Activated CD4-positive, alpha-beta memory T cell treated with anti-CD3 and anti-CD28 coated beads, Interleukin-2, amount 10 ng/mL, durations not matched to agents 7 days and 5 days (primary cell): ENCODE measurements around the gene S100A16. TPM values are rescaled to one million over a fixed set of nuclear protein-coding genes. Genes with fewer than 3 reads are reported as not detected.

Source experiments
- total RNA-seq, 2 experiments: library from RNA; stranded (reverse); gene quantifications; one replicate each; pipeline ENCODE4 v1.2.3, GENCODE V29; 2021

Gene S100A16
- total RNA-seq, 2 experiments from 2014 or later = not detected

Other genes with a start within 250 kb of the S100A16 start
- gene S100A12, start 237.5 kb downstream of the S100A16 start, total RNA-seq = not detected
- not detected for gene S100A8, start 222.1 kb downstream of the S100A16 start, total RNA-seq
- not detected for gene S100A7A, start 196.6 kb downstream of the S100A16 start, total RNA-seq
- gene S100A7, start 152.5 kb downstream of the S100A16 start, total RNA-seq = not detected
- gene S100A6, start 77.1 kb downstream of the S100A16 start, total RNA-seq = 100 to 1,000 TPM; 781 to 799 TPM
- 1 to 10 TPM; 2.2 to 4.7 TPM for gene S100A5, start 72.2 kb downstream of the S100A16 start, total RNA-seq
- gene S100A4, start 67.3 kb downstream of the S100A16 start, total RNA-seq = 1,000 to 10,000 TPM; 1,297 to 1,322 TPM
- not detected for gene S100A3, start 63.9 kb downstream of the S100A16 start, total RNA-seq
- 1 to 10 TPM in 1 of 2 experiments, under 1 TPM in 1; 0.85 to 1.2 TPM for gene S100A2, start 47.3 kb downstream of the S100A16 start, total RNA-seq
- not detected for gene S100A14, start 3.2 kb upstream of the S100A16 start, total RNA-seq
- 1 to 10 TPM; 6.1 TPM for gene S100A13, start 14.4 kb upstream of the S100A16 start, total RNA-seq
- gene S100A1, start 15.3 kb upstream of the S100A16 start, total RNA-seq = not detected
- 10 to 100 TPM; 84.7 to 87.1 TPM for gene CHTOP, start 20.9 kb upstream of the S100A16 start, total RNA-seq
- gene SNAPIN, start 45.6 kb upstream of the S100A16 start, total RNA-seq = 10 to 100 TPM; 35.0 to 35.6 TPM
- gene ILF2, start 57.9 kb upstream of the S100A16 start, total RNA-seq = 100 to 1,000 TPM; 166 to 169 TPM
- gene NPR1, start 65.6 kb upstream of the S100A16 start, total RNA-seq = not detected
- 10 to 100 TPM; 46.9 to 50.5 TPM for gene INTS3, start 114.9 kb upstream of the S100A16 start, total RNA-seq
- gene SLC27A3, start 162.3 kb upstream of the S100A16 start, total RNA-seq = 10 to 100 TPM; 24.9 to 25.3 TPM